G401.6 (cell line): ENCODE measurements around the gene HSPD1.
"Not testable (repeated sequence)": the region's sequence is repeated elsewhere in the genome, so short reads cannot be mapped to it uniquely, and the experiment has no call there.

Experiments
- FAIRE-seq: peaks from 2 replicates; lab custom pipeline; 2012; peaks lifted over from hg19 to GRCh38; lab: Jason Lieb, UNC

The HSPD1 gene

DNA sequence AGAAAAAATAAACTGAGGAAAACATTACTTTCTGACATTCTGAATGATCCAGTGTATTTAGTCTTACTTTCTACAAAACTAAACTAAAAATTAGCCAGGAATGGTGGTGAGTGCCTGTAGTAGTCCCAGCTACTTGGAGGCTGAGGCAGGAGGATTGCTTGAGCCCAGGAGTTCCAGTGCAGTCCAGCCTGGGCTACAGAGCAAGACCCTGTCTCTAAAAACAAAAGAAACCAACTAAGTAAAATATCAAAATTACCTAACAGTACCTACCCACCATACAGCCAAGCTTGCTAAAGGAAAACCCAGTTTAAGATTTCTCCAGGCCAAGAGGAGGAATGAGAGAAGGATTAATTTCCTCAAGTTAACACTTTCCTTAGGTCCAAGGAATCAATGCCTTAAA lies 2.9 kb downstream of the HSPD1 start:
- no peak for FAIRE-seq

- FAIRE-seq, result no peak
These were observed 4.1 kb downstream of the HSPD1 start for GRCh38 chr2:197495433-197496134.

DNA sequence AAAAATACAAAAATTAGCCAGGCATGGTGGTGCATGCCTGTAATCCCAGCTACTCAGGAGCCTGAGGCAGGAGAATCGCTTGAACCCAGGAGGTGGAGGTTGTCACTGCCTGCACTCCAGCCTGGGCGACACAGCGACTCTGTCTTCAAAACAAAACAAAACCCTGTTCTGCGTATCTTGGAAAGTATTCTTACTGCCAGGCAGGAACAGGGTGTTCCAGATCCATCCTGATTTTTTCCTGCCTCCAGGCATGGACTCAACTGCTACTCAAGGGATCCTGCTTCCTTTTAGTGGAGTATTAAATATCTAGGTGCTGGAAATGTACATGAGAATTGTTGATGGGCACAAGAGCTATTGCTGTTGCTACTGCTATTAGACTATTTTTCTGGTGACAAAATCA lies 12.3 kb downstream of the HSPD1 start:
- FAIRE-seq, result no peak

DNA sequence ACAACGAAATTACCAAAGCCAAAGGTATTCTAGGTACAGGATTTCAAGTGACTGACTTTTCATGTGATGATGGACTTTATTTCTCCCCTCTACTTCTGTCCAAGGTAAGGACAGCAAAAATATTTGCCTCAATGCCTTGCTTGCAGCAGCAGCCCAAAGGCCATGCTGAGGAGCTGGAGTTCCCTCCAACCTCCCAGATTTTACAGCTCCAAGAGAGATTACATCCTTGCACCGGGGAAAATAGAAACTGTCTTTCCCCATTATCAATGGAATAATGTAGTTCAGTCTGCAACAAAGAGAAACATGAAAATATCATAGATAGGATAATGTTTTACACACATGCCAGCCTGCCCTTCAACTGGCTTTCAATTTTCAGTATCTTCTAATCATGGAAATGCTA lies 13.5 kb downstream of the HSPD1 start:
- no peak for FAIRE-seq

GRCh38 chr2:197484248-197484647 lies 15.4 kb downstream of the HSPD1 start:
- FAIRE-seq, result not testable (repeated sequence)

DNA sequence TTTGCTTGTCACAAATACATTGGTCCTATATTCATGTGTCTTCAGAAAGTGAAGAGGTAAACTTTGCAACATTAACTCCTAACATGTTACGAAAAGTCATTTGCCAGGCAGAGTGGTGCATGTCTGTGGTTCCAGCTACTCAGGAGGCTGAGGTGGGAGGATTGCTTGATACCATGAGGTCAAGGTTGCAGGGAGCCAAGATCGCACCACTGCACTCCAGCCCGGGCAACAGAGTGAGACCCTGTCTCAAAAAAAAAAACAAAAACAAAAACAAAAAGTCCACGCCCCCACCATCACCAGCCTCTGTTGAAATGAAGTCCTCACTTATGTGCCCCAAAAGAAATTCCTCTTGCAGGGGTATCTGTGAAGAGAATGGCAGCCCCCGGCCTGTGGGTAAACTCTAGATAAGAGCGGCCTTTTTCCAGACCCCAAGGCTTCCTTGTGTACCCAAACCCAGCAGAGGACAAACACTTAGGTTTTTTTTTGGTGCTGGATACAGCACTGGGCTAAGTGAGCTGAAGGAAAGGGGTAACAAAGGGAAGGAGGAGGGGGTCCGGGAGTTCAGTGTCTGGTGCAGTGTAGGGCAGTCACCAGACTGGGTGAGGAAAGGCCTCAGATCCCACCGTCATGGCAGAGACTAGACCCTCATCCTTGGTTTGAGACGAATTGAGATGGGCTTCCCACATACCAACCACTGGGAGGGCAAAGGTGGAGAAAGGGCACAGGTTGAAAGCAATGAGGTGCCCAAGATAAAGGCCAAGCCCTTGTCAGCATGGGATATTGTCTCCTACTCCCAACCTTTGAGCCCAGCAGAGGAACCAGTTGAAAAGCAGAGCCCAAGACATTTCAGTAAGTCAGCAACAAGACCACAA lies 19.2 kb downstream of the HSPD1 start:
- no peak for FAIRE-seq

GRCh38 chr2:197477797-197478196 lies 21.8 kb downstream of the HSPD1 start:
- FAIRE-seq, result no peak

GRCh38 chr2:197472166-197472565 lies 27.5 kb downstream of the HSPD1 start:
- no peak for FAIRE-seq

GRCh38 chr2:197464175-197464574 lies 35.5 kb downstream of the HSPD1 start:
- FAIRE-seq, result no peak

DNA sequence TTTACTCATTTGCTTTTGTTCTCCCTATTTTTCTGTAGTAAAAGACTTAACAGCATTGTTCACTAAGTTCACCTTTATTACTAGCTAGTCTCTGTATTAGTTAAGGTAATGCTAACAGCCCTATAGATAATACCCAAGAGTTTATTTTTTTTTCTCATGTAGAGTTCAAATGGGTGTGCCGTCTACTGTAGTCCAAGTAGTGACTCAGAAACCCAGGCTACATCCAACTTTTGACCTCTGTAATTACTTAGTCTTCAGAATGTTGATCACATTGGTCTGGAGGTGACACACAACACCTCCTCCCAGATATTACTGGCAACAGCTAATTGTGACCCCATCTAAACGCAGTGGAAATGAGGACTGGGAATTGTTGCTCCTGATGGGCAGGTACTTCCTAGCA lies 38.6 kb downstream of the HSPD1 start:
- FAIRE-seq, result no peak

DNA sequence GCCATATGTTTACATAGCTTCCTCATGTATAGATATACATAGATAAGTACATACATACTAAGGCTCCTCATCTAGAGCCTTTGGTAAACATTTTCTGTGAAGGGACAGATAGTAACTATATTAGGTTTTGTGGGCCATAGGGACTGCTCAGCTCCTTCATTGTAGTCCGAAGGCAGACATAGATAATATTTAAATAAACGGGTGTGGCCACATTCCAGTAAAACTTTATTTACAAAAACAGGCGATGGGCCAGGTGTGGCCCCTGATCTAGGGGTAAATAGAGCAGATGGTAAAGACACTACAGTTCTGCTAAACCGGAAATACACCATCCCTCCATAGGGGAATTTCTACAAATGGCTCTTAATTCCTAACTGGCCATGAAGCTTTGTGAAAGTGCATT lies 39.0 kb downstream of the HSPD1 start:
- FAIRE-seq, result no peak

DNA sequence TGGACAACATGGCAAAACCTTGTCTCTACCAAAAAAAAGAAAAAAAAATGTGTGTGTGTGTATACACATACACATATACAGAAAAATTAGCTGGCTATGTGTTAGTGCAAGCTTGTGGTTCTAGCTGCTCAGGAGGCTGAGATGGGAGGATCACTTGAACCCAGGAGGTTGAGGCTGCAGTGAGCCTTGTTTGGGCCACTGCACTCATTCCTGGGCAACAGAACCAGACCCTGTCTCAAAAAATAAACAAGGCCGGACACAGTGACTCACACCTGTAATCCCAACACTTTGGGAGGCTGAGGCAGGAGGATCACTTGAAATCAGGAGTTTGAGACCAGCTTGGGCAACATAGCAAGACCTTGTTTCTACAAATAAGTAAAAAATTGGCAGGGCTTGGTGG lies 44.2 kb downstream of the HSPD1 start:
- FAIRE-seq, result no peak

- FAIRE-seq, result no peak
These were observed 44.7 kb downstream of the HSPD1 start for GRCh38 chr2:197454923-197455322.

DNA sequence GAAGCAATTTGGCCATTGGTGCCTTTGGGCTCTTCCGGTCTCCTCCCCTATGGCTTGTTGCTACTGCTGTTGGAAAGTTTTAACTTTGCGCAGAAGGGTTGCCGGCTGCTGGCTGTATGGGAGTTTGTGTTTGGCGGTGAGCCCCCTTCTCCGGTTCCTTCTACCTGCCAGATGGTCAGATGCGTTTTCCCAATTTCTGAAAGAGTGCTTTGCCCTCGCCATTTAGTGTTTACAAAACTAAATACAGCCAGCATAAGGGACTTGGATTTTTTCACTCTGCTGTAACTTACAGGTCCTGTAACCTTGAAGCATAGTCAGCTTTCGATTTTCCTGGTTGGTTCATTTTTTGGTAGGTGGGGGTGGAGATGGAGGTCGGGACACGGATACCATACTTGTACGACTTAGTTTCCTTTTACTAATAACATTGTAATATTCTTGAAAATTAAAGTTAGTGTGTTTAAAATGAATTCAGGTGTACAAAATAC lies 45.7 kb downstream of the HSPD1 start:
- no peak for FAIRE-seq

DNA sequence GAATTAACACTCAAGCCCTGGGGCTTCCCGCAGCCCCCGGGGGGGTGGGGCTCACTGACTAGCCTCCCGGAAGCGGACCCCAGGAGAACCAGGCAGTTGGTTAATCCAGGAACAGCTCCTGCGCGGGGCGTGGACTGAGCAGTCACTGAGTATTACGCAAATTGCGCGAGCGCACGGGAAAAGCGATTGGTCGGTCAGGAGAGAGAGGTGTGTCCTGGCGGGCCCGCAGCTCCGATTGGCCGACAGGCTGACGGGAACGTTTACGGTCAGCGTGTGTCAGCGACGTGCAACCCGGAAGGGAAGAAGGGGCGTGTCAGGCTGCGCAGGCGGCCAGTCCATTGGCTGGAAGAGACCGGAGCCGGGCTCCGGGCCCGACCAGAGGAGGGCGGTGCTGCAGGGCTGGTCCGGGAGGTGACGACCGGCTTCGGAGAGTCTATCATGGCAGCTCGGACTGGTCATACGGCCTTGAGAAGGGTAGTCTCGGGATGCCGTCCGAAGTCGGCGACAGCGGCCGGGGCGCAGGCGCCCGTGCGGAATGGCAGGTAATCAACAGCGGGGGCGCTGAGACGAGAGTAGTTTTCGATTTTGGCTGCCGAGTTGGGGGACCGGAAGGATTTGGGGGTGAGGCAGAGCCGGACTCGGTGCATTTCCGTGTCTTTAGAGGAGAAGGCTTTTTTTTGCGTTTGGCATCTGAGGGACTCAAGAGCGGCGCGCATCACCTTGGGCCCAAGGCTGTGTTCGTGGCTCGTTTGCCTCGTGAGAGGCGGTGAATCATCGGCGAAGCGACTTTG lies 46.3 kb downstream of the HSPD1 start, which contains the start of gene COQ10B:
TSS of gene COQ10B (plus strand) at position 430 of the 791 bp plus-strand sequence. CDS start at position 439, 9 bp downstream.
- peak; percentile 98 for FAIRE-seq

GRCh38 chr2:197452754-197453122 lies 46.9 kb downstream of the HSPD1 start:
- FAIRE-seq, result no peak

DNA sequence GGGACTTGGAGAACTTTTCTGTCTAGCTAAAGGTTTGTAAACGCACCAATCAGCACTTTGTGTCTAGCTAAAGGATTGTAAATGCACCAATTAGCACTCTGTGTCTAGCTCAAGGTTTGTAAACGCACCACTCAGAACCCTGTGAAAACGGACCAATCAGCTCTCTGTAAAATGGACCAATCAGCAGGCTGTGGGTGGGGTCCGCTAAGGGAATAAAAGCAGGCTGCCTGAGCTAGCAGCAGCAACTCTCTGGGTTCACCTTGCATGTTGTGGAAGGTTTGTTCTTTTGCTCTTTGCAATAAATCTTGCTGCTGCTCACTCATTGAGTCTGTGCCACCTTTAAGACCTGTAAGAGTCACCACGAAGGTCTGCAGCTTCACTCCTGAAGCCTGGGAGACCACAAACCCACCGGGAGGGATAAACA lies 48.7 kb downstream of the HSPD1 start:
- not testable (repeated sequence) for FAIRE-seq

DNA sequence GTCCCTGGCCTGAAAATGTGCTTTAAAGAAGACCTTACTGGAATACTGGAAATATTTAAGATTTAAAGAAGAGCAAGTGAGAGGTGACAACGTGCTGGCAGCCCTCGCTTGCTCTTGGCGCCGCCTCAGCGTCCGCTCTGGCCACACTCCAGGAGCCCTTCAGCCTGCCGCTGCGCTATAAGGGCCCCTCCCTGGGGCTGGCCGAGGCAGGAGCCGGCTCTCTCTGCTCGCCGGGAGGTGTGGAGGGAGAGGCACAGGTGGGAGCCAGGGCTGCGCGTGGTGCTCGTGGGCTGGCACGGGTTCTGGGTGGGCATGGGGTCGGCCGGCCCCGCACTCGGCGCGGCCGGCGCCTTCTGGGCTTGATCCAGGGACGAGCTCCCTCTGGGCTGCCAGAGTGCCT lies 49.2 kb downstream of the HSPD1 start:
- FAIRE-seq, result no peak

GRCh38 chr2:197446844-197447243 lies 52.8 kb downstream of the HSPD1 start:
- no peak for FAIRE-seq

GRCh38 chr2:197445746-197446145 lies 53.9 kb downstream of the HSPD1 start:
- FAIRE-seq, result no peak

DNA sequence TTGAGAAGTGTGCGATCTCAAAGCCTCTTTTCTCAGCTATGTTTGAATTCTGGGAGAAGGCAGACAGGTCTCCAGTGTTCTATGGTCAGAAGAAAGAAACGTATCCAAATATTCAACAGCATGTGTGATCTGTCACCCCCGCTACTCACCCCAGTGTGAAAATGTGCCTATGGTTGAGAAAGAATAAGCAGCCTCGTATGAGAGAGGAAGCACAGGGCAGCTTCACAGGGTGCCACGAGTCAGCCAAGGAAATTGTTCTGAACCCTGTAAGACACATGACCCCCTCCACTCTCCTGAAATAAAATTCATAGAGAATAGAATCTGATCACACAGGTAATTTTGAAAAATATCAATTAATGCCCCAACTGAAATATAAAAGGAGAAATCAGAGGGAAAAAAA lies 56.8 kb downstream of the HSPD1 start:
- no peak for FAIRE-seq

GRCh38 chr2:197437380-197437779 lies 62.3 kb downstream of the HSPD1 start:
- no peak for FAIRE-seq
